NCI-H2029 (cell line): ENCODE results near the gene GPR31.
"Not testable (repeated sequence)": the region's sequence is repeated elsewhere in the genome, so short reads cannot be mapped to it uniquely, and the experiment has no call there.

Source experiments
- DNase-seq: peaks from one replicate; lab custom pipeline; 2025; lab: John Stamatoyannopoulos, UW

Gene GPR31, protein sequence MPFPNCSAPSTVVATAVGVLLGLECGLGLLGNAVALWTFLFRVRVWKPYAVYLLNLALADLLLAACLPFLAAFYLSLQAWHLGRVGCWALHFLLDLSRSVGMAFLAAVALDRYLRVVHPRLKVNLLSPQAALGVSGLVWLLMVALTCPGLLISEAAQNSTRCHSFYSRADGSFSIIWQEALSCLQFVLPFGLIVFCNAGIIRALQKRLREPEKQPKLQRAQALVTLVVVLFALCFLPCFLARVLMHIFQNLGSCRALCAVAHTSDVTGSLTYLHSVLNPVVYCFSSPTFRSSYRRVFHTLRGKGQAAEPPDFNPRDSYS

DNA sequence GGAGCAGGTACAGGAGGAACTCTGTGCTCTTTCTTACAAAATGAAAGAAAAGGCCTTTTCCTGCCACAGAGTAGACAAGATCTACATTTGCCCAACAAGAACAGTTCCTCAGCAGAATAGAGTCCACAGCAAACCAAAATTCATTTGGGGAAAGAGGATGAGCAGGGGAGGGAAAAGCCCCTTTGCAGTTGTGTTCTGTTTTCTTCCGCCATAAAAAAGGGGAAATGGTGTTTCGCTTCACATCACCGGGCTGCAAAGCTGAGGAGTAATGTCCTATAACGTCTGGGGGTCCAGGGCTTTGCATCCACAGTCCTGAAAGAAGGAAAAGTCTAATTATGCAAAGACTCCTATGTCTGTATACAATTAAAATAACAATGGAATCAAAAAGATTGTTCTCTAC, at the start of gene GPR31:
Gene GPR31, minus strand, starts transcription at position 118 of the 400 bp plus-strand sequence. CDS start 149 bp downstream, outside the sequence.
- no peak for DNase-seq

DNA sequence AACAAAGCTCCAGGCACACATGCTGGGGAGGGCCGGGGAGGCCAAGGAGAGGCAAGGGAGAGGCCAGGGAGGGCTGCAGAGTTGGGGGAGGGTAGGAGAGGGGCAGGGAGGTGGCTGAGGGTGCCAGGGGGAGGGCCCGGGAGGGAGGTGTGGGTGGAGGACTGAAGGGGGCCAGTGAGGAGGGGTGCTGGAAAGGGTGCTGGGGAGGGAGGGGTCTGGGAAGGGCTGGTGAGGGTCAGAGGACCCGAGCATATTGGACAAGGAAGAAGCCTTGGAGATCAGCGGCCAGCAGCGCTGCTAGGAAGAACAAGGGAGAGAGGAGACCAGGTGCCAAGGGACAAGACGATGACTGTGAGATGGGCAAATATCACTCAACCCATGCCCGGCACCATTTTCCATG, 49.7 kb upstream of the GPR31 start:
- no peak for DNase-seq

DNA sequence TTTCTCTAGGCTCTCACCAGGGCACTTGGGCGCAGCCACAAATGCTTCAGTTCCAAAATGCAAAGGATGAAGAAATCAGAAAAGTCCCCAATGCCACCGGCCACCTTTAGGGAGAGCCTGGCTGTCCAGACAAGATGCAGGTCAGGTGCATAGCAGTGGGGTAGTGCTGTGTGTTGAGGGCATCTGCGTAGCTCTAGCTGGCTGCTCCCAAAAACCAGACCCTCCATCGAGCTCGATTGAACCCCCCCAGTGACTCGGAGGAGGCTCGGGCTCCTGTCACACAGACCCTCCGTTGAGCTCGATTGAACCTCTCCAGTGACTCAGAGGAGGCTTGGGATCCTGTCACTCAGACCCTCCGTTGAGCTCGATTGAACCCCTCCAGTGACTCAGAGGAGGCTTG, 47.5 kb upstream of the GPR31 start:
- DNase-seq: not testable (repeated sequence)

DNA sequence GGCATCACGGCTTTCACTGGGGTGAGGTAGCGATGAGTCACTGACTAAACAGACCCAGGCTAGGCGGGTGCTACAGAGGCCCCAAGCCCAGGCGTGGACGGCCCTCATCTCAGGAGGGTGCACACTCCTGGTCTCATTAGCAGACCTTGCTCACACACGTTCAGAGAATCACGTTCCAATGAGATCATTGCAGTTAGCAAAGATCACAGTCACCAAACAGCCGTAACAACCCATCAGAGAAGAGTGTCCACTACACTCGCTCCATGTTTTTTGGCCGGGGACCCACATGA, 46.2 kb upstream of the GPR31 start:
- peak; percentile 51 for DNase-seq

DNA sequence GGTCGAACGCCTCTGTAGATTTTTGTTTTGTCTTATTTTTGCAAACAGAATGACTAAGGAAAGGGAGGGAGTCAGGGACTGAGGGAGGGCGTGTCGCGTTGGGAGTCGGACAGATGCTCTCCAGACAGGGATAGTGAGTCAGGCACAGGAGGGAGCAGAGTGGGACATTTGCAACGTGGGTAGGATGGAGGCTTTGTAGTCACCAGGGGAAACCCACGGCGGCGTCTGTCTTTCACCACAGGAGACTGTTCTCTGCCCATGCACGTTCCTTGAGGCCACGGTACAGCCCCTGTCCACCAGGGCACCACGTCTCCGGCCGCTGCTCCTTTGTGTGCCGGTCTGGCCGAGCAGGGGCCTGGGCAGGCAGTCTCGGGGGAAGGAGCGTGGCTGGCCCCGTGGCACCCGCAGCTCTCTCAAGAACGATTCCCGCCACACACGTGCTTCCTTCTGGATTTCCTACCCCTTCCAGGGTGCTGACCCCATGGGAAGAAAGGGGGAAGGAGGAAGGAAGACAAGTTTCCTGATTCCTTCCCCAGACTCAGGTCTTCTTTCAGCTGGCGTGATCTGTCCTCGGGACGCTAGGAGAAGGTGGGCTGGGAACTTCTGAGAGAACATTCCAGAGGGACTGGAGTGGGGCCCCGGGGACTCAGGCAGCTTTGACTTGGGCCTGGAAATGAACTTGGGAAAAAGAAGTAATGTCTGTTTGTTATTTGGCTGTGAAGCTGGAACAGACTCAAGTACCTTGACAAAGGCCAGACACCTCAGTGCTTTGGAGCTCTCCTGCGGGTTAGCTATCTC, 45.7 kb upstream of the GPR31 start:
- DNase-seq: not testable (repeated sequence)

DNA sequence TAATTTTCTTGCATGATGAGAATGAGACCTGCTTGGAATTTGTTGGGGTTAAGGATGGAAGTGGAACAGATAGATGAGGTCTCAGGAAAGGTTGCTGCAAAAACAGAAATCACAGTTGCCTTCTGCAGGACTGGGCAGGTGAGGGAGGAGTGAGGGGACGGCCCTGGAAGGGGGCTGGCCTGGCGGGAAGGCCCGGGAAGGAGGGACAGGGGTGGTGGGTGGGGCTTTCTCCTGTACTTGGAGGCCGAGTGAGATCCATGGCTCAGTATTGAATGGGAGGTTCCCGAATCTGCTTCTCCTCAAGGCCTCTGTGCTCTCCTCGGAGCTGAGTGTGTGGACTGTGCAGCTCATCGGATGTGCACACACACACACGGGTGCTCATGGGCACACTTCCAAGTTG, 44.8 kb upstream of the GPR31 start:
- DNase-seq: not testable (repeated sequence)

DNA sequence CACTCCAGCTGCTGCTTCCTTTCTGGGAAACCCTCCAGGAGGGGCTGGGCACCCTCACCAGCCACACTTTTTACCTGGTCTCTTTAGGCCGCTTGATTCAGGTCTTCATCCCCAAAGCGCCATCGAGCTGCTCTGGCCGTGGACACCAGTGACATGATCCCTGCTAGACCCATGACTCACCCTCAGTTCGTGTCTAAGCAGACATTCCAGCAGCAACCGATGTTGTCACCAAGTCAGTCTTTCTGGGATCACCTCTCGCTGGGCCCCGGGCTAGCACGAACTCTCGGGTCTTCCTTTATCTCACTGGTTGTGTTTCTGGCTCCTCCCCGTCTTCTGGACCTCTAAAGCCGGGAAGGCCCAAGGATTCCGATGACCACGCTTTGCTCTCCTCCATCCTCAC, 43.0 kb upstream of the GPR31 start:
- DNase-seq: no peak

DNA sequence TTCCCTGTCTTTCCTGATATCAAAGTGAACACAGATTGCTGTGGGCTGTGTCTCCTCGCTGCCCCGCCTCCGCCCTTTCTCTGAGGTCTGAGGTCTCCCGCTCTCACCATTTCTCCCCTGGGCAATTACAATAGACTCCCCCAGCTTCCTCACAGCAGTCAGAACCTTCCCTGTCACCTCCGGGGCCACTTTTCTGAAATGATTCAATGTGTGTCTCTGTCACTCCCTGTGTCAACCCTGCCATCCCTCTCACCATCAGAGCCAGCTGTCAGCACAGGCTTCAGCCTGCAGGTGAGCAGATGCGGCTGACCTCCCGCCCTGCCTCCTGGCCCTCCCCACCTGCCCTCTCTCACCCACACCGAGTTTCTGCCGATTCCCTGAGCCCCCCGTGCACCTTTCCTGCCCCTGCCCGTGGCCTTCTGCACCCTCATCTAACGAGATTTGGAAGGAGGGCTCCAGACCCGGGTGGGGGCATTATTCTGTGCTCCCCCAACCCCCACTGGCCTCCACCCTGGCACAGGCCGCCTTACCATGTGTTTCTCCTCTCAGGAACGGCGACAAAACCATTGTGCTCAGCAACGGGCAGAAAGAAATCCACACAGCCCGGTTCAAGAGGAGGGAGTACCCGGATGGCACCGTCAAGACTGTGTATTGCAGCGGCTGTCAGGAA, 38.3 kb upstream of the GPR31 start:
- not testable (repeated sequence) for DNase-seq

DNA sequence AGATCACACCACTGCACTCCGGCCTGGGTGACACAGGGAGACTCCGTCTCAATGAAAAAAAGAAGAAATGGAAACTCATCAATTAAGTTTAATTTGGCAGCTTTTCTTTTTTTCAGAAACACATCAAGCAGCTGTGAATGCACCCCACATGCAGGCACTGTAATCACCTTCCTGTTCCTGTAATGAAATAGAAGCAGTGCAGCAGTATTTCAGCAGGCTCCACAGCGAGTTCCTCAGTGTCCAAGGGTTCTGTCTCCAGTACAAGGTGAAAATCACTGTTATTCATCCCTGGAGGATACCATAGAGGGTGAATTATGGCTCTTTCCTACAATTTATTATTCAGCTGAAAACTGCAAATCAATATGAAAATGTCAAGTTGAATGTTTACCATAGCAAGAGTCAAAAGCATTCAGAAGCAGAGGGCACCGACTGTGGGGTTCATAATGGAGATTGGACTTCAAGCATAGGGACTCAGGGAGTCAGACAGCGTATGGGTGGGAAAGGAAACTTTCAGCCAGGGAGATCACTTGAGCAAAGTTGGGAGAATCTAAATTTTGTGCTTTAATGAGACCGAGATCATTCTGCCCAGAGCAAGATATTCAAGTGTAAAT, 35.8 kb upstream of the GPR31 start:
- not testable (repeated sequence) for DNase-seq

DNA sequence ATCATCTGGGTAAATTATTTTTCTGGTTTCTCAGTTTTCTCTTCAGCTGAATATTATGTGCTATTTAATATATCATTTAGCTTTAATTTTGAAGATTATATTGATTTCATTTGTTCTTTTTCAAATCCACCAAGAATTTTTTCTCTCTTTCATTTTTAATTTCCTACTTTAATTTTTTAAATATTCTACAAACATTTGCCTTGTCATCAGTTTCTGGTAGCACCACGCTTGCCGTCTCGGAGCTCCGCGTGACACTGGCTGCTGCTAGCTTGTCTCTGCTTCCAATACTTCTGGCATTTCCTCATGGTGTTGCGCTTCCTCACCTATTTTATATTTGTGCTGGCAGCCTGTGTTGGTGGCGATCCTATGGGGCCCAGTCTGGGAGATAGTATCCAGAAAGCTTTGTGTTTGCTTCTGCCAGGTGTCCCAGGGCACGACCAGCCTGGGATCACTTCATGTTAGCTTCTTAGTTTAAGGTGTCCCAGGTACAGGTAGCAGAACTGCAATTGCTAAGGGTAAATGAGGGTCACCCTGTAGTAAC, 33.3 kb upstream of the GPR31 start:
- not testable (repeated sequence) for DNase-seq

DNA sequence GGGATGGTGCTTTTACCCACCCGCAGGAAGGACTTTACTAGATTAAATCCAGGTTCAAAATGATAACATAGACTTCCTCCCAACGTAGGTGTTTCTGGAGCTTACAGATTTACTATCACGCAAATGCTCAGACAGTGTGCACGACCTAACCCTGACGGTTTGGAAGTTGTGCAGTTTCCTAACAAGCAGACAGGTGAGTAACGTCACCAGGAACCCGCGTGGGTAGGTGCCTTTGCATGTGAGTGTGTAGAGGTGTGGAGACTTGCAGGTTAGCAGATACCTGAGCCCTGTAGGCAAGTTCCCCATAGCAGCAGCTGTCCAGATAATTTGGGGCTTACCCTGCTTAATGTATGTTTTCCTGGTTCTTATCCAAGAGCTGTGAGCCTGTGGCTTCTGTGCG, 29.5 kb upstream of the GPR31 start:
- DNase-seq: not testable (repeated sequence)

DNA sequence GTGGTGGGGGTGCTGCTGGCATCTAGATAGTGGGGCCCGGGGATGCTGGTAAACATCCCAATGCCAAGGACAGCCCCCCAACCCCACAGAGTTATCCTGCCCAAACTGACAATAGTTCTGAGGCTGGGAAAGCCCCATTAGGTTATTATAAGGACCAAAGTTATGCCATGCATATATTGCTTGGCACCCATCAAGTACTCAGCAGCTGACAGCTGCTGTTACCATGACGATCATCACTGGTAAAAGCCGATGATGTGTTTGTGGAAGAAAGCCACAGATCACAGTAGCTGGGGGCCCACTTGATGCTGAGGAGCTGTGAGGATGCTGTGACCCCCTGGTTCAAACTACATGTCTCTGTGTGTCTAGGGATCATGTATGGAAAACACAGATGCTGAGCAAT, 27.3 kb upstream of the GPR31 start:
- DNase-seq: not testable (repeated sequence)

DNA sequence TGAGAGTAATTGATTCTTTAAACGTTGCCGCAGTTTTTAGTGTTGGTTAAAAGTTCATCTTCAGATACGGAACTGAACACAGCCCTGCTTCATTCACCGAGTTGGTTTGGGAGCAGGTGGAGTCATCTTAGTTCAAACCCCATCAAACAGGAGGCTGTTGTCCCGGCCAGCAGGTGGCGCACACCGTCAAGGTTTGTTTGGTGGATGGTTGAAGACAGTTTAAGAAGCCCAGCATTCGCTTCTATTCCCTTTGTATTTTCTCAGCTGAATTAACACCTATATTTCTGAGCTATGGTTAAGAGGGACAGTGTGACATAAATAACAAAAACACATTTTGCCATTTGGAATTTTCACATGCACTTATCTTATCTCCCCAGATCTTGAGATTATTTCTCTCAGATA, 25.1 kb upstream of the GPR31 start:
- DNase-seq: not testable (repeated sequence)

DNA sequence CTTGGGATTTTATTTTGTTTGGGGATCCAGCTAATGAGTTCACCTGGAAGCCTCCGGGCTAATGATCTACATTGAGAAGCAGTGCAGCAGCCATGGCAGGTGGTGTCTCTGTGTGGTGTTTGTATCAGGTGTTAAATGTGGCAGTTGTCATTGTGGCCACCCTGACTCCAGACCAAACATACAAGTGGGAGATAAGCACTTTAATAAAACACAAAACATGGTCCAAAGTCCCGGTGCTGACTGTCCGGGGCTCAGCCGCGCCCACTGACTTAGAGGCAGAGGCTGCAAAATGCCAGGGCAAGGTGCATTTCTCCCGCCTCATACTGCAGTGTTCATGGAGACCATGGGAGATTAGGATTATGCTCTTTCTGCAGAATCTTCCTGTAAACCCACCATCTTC, 23.6 kb upstream of the GPR31 start:
- DNase-seq: not testable (repeated sequence)

DNA sequence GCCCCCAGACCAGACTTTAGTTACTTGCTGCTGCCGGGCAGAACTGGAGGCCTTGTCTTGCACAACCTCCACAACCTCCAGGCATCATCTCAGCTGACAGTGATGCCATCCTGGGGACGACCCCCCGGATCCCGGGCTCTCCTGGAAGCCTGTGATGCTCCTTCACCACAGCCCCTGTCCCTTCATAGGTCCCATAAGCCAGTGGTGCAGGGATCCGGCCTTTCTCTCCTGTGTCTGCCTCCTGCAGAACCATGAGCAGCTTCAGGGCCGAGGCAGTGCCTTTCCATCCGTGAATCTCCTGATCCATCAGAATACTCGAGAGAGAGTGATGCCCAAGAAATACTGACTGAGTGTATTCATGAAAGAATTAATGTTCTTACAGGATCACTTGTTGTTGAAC, 22.3 kb upstream of the GPR31 start:
- not testable (repeated sequence) for DNase-seq

DNA sequence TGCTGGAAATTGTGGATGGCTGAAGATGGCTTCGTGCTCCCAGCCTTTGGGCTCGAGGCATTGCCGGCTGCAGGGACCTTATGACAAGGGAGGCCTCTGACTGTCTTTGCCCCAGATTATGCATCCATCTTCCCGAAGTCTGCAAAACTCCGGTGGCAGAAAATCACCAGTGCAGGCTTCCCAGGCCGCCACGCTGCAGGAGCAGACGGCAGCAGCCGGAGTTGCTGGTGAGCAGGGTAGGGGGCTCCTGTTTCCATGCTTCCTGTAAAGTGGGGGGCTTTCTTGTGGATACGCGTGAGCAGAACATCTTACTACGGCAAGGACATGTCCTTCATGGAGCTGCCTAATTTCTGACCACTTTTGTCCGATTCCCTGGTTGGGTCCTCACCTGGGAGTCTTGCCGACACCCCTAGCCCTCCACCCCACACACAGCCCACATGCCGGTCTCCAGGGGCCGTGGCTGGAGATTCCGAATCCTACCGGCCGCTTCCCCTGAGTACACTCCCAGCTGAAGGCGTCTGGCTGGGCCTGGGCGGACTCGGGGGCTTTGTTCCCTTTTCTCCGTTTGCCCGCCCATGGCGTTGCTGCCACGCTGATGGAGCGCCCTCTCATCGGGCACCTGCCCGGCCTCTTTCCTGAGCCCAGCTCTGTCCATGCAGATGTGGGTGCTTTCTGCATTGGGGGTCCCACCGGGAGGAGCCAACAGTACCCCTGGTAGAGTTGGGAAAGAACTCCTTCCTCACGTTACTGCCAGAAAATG, 21.3 kb upstream of the GPR31 start:
- not testable (repeated sequence) for DNase-seq

DNA sequence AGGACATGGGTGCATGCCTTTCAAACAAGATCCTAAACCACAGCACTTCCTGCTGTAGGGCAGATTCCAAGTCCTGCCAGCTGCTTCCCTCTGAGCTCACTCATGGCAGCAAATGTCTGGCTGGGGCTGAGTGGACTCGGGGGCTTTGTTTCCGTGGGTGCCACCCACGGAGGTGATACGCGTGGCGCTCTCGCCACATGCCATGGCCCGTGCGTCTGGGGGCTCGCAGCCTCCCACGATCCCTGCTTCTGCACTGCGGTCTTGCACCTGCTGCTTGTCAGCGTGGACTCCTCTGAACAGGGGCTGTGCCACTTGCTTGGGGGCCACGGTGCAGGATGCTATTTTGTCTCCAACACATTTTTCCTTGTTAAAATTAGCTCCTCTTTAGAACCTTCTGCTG, 19.5 kb upstream of the GPR31 start:
- not testable (repeated sequence) for DNase-seq

DNA sequence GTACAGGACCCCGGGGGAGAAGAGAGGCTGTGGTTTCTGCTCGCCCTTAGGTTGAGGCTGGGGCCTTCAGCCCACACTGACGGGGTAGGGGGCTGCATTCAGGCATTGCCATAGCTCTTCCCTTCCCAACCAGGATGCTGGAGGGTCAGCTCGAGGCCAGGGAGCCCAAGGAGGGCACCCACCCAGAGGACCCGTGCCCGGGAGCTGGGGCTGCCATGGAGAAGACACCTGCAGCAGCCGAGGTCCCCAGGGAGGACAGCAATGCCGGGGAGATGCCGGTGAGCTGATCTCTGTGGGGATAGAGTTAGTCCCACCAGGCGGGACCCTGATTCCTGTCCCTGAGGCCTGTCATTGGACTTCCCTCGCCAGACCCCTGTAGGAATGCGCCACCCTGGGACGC, 14.2 kb upstream of the GPR31 start:
- DNase-seq: not testable (repeated sequence)

DNA sequence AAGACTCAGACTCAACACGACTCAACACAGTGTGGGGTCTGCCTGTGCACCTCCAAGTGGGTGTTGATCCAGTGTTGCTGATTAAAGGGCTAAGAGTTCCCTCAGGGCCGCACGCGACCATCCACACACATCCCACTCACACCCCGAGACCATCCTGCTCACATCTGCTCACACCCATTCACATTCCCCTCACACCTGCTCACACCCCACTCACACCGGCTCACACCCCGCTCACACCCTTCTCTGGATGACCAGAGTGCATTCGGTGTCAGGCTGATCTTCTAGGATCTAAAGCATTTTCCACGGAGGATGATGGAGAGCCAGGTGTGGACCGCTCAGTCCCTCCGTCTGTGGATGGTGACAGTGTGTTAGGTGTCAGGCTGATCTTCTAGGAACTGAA, 13.5 kb upstream of the GPR31 start:
- DNase-seq: not testable (repeated sequence)

DNA sequence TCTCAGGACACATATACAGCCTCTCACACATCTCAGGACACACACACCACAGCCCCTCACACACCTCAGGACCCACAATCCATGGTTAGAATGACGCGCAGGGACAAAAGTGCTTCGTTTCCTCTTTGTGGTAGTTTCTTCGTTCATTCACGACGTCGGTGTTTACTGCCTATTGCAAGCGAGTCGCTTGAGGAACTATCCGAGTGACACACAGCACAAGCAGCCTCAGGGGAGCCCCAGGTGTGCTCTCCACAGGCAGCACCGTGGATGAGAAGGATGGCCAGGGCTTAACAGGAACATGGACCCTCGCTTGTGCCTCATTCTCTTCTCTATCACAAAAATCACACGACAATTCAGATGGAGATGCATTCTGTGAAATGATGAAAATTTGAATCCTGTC, 12.1 kb upstream of the GPR31 start:
- DNase-seq: not testable (repeated sequence)

DNA sequence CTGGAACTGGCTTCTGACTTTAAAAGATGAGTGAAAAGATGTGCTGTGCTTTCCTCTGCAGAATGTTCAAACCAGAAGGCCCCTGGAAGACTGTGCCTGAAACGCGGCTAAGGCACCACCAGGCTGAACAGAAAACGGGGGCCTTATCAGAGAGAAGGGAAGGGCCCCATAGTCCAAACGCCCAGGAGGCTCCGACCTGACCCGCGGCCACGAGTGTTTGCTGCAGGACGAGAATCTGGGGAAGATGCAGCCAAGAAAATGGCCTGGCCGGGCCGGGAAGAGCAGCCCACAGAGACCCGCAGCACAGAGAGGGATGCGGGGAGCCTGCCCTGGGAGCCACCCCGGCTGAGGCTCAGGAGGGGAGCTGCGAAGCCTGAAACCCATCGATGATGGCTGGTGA, 10.5 kb upstream of the GPR31 start:
- not testable (repeated sequence) for DNase-seq
